Measurements from ENCODE around the gene CALML3.

DNA sequence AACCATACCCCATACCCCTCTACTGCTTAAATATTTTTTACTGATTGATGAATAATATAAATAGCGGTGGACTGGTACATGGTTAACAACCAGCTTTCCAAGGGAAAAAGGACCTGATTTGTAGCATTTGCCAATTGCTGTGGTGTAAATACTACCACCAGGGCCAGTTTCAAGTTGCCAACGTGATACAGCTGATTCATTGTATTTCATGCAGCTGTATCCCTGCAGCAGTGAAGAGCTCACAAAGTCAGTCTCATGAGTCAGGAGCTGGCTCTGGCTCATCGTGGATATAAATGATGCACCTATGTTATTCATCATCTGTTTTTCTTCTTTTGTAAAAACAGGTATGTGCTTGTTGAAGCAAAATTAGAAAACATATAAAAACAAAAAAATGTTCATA lies 40.6 kb upstream of the CALML3 start:
- TF ChIP-seq, protein P1, sequence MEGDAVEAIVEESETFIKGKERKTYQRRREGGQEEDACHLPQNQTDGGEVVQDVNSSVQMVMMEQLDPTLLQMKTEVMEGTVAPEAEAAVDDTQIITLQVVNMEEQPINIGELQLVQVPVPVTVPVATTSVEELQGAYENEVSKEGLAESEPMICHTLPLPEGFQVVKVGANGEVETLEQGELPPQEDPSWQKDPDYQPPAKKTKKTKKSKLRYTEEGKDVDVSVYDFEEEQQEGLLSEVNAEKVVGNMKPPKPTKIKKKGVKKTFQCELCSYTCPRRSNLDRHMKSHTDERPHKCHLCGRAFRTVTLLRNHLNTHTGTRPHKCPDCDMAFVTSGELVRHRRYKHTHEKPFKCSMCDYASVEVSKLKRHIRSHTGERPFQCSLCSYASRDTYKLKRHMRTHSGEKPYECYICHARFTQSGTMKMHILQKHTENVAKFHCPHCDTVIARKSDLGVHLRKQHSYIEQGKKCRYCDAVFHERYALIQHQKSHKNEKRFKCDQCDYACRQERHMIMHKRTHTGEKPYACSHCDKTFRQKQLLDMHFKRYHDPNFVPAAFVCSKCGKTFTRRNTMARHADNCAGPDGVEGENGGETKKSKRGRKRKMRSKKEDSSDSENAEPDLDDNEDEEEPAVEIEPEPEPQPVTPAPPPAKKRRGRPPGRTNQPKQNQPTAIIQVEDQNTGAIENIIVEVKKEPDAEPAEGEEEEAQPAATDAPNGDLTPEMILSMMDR (IDR thresholded peaks at IDR 0.05; ENCODE audit: low read length): no peak
- TF ChIP-seq EZH2 (IDR thresholded peaks at IDR 0.05; ENCODE audit: borderline replicate concordance, low read length): no peak

Data from OCI-LY1 (cell line).